ENCODE measurements around the gene ITSN1. TPM values are rescaled to one million over a fixed set of nuclear protein-coding genes. Genes with fewer than 3 reads are reported as not detected.

ITSN1 gene
- total and polyA plus RNA-seq, 2 of the 13 experiments (the other 11 are each of a cell fraction or from before 2014, with no cell fraction given): 26.1 to 33.8 TPM

DNA sequence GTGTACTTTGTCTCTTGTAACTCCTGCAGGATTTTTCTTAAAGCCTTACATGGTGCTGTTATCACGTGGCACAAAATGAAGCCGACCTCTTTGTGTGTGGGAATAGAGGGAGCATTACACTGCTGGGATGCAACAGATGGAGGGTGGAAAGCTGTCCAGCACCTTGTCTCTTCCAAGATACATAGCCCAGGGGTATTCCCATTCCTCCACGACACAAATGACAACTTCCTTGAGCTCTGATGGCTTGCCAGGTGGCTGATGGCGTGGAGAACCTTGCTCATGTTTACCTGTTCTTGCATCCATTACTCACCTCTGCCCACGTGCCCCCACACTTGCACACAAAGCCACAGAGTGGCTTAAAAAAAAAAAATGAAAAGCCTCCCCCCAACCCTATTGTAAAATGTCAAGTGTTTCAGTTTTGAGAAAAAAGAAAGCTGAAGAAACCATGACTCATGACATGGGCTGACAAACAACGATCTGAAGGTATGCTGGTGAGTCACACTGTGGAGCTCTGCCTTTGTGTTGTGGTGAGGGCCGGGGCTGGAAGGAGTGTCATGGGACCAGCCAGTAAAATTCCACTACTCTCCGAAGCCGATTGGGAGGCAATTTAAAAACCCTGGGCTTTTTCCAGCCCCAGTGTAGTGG is 305.3 kb downstream of the ITSN1 start (continued):
- TF ChIP-seq DMAP1 (CRISPR knock-in tag; IDR thresholded peaks at IDR 0.05): peak; percentile 44; the same call in 1 of the 2 replicates
- TF ChIP-seq, protein P1, sequence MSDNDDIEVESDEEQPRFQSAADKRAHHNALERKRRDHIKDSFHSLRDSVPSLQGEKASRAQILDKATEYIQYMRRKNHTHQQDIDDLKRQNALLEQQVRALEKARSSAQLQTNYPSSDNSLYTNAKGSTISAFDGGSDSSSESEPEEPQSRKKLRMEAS (IDR thresholded peaks at IDR 0.05): peak; percentile 46; the same call in 1 of the 2 replicates
- TF ChIP-seq MYNN (CRISPR knock-in tag; IDR thresholded peaks at IDR 0.05; ENCODE audit: low read depth): 0 out of 2 replicates have a peak, but pooled peaks have one; percentile 2
- 0 out of 2 replicates have a peak, but pooled peaks have one; percentile 9 for TF ChIP-seq RARA (CRISPR knock-in tag; IDR thresholded peaks at IDR 0.05)
- TF ChIP-seq, protein P2, sequence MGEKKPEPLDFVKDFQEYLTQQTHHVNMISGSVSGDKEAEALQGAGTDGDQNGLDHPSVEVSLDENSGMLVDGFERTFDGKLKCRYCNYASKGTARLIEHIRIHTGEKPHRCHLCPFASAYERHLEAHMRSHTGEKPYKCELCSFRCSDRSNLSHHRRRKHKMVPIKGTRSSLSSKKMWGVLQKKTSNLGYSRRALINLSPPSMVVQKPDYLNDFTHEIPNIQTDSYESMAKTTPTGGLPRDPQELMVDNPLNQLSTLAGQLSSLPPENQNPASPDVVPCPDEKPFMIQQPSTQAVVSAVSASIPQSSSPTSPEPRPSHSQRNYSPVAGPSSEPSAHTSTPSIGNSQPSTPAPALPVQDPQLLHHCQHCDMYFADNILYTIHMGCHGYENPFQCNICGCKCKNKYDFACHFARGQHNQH (CRISPR knock-in tag; IDR thresholded peaks at IDR 0.05): peak; percentile 17
- peak in 1 of 2 experiments; percentile 77; a peak in 2 of 4 replicates for TF ChIP-seq EP300 (IDR thresholded peaks at IDR 0.05; ENCODE audit: low read depth in 2 of 2, low read length in 2 of 2)
- TF ChIP-seq EP300 (CRISPR knock-in tag; IDR thresholded peaks at IDR 0.05; ENCODE audit: borderline replicate concordance): no peak
- 0 out of 2 replicates have a peak, but pooled peaks have one; percentile 21 for TF ChIP-seq SALL1 (CRISPR knock-in tag; IDR thresholded peaks at IDR 0.05)
- TF ChIP-seq, protein P3, sequence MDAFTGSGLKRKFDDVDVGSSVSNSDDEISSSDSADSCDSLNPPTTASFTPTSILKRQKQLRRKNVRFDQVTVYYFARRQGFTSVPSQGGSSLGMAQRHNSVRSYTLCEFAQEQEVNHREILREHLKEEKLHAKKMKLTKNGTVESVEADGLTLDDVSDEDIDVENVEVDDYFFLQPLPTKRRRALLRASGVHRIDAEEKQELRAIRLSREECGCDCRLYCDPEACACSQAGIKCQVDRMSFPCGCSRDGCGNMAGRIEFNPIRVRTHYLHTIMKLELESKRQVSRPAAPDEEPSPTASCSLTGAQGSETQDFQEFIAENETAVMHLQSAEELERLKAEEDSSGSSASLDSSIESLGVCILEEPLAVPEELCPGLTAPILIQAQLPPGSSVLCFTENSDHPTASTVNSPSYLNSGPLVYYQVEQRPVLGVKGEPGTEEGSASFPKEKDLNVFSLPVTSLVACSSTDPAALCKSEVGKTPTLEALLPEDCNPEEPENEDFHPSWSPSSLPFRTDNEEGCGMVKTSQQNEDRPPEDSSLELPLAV (CRISPR knock-in tag; conservative IDR thresholded peaks at IDR 0.05; ENCODE audit: low read depth): no peak
- TF ChIP-seq, protein P4, sequence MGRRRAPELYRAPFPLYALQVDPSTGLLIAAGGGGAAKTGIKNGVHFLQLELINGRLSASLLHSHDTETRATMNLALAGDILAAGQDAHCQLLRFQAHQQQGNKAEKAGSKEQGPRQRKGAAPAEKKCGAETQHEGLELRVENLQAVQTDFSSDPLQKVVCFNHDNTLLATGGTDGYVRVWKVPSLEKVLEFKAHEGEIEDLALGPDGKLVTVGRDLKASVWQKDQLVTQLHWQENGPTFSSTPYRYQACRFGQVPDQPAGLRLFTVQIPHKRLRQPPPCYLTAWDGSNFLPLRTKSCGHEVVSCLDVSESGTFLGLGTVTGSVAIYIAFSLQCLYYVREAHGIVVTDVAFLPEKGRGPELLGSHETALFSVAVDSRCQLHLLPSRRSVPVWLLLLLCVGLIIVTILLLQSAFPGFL (CRISPR knock-in tag; IDR thresholded peaks at IDR 0.05): no peak
- TF ChIP-seq, protein P5, sequence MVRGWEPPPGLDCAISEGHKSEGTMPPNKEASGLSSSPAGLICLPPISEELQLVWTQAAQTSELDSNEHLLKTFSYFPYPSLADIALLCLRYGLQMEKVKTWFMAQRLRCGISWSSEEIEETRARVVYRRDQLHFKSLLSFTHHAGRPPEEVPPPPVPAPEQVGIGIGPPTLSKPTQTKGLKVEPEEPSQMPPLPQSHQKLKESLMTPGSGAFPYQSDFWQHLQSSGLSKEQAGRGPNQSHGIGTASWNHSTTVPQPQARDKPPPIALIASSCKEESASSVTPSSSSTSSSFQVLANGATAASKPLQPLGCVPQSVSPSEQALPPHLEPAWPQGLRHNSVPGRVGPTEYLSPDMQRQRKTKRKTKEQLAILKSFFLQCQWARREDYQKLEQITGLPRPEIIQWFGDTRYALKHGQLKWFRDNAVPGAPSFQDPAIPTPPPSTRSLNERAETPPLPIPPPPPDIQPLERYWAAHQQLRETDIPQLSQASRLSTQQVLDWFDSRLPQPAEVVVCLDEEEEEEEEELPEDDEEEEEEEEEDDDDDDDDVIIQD (CRISPR knock-in tag; IDR thresholded peaks at IDR 0.05; ENCODE audit: low read depth): peak; percentile 44; the same call in 1 of the 2 replicates
- TF ChIP-seq, protein P6, sequence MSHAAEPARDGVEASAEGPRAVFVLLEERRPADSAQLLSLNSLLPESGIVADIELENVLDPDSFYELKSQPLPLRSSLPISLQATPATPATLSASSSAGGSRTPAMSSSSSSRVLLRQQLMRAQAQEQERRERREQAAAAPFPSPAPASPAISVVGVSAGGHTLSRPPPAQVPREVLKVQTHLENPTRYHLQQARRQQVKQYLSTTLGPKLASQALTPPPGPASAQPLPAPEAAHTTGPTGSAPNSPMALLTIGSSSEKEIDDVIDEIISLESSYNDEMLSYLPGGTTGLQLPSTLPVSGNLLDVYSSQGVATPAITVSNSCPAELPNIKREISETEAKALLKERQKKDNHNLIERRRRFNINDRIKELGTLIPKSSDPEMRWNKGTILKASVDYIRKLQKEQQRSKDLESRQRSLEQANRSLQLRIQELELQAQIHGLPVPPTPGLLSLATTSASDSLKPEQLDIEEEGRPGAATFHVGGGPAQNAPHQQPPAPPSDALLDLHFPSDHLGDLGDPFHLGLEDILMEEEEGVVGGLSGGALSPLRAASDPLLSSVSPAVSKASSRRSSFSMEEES (CRISPR knock-in tag; IDR thresholded peaks at IDR 0.05): peak; percentile 90
- TF ChIP-seq YEATS4 (CRISPR knock-in tag; IDR thresholded peaks at IDR 0.05; ENCODE audit: borderline replicate concordance): peak; percentile 42; the same call in 1 of the 2 replicates
- no peak for TF ChIP-seq ZNF354B (CRISPR knock-in tag; IDR thresholded peaks at IDR 0.05)
- TF ChIP-seq ZEB1 (IDR thresholded peaks at IDR 0.05; ENCODE audit: insufficient replicate concordance, low read depth): peak; percentile 77
- TF ChIP-seq KMT2B (CRISPR knock-in tag; IDR thresholded peaks at IDR 0.05): no peak
- TF ChIP-seq MED1 (CRISPR knock-in tag; IDR thresholded peaks at IDR 0.05): peak; percentile 62; the same call in 1 of the 2 replicates
- TF ChIP-seq ZMYM4 (CRISPR knock-in tag; IDR thresholded peaks at IDR 0.05): 0 out of 2 replicates have a peak, but pooled peaks have one; percentile 41
- TF ChIP-seq FOXA3 (CRISPR knock-in tag; IDR thresholded peaks at IDR 0.05): peak; percentile 22; the same call in 1 of the 2 replicates
- TF ChIP-seq ZNF33A (CRISPR knock-in tag; IDR thresholded peaks at IDR 0.05; ENCODE audit: borderline replicate concordance): no peak
- no peak for TF ChIP-seq SOX6 (IDR thresholded peaks at IDR 0.05)
- peak; percentile 86 for TF ChIP-seq SOX6 (CRISPR knock-in tag; IDR thresholded peaks at IDR 0.05)
- TF ChIP-seq ZBTB20 (CRISPR knock-in tag; IDR thresholded peaks at IDR 0.05; ENCODE audit: borderline replicate concordance, low read depth): 0 out of 2 replicates have a peak, but pooled peaks have one; percentile 24
